Epithelial cell of esophagus (primary cell): ENCODE measurements around the gene PRUNE2.

Experiments used
- DNase-seq: peaks from one replicate; pipeline ENCODE4 v3.0.0; 2010; ENCODE audit warnings: low read depth
- H3K4me3 ChIP-seq: 2 replicates; pipeline ENCODE4 v1.5.1; 2011; ENCODE audit warnings: mild to moderate bottlenecking, low read length, control low read depth
- TF ChIP-seq, protein P1 (sequence below): IDR thresholded peaks from 2 replicates; pipeline ENCODE4 v1.5.1; 2011; ENCODE audit warnings: low read depth, mild to moderate bottlenecking, low read length, control low read depth, inconsistent platforms; ENCODE audit not compliant: insufficient read depth; ENCODE audit errors: missing control alignments

Gene PRUNE2

GRCh38 chr9:76855015-76855414 is 50.9 kb downstream of the PRUNE2 start:
- H3K4me3 ChIP-seq: no peak overlapping the region
- TF ChIP-seq, protein P1, sequence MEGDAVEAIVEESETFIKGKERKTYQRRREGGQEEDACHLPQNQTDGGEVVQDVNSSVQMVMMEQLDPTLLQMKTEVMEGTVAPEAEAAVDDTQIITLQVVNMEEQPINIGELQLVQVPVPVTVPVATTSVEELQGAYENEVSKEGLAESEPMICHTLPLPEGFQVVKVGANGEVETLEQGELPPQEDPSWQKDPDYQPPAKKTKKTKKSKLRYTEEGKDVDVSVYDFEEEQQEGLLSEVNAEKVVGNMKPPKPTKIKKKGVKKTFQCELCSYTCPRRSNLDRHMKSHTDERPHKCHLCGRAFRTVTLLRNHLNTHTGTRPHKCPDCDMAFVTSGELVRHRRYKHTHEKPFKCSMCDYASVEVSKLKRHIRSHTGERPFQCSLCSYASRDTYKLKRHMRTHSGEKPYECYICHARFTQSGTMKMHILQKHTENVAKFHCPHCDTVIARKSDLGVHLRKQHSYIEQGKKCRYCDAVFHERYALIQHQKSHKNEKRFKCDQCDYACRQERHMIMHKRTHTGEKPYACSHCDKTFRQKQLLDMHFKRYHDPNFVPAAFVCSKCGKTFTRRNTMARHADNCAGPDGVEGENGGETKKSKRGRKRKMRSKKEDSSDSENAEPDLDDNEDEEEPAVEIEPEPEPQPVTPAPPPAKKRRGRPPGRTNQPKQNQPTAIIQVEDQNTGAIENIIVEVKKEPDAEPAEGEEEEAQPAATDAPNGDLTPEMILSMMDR: no peak
- no peak for DNase-seq

GRCh38 chr9:76852026-76852425 is 53.9 kb downstream of the PRUNE2 start:
- TF ChIP-seq, protein P1: no peak
- no peak for DNase-seq
- H3K4me3 ChIP-seq: no peak overlapping the region

GRCh38 chr9:76846297-76846696 is 59.6 kb downstream of the PRUNE2 start:
- DNase-seq: no peak
- TF ChIP-seq, protein P1: no peak
- no peak overlapping the region for H3K4me3 ChIP-seq

DNA sequence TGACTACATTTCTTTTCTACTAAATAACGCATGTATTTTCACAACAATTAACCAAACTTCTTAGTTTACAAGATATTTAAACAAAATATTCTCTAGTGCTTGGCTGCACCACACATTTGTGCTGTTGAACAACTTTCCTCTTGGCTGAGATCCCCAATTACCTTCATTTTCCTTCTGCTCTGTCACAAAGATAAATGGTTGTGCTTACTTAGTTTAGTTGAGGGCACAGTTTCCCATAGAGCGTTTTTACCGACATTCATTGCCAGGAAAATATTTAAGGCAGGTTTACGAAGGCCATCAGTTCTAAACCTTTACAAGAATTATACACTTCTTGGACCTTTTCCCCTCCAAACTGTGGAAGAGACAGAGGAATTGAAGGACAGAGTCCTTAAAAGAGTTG is 60.7 kb downstream of the PRUNE2 start:
- DNase-seq: no peak
- H3K4me3 ChIP-seq: no peak overlapping the region
- TF ChIP-seq, protein P1: no peak

GRCh38 chr9:76835571-76836283 is 70.2 kb downstream of the PRUNE2 start:
- H3K4me3 ChIP-seq: no peak overlapping the region
- DNase-seq: peak; percentile 39

GRCh38 chr9:76828447-76828846 is 77.5 kb downstream of the PRUNE2 start:
- no peak overlapping the region for H3K4me3 ChIP-seq
- TF ChIP-seq, protein P1: no peak
- no peak for DNase-seq

More at GRCh38 chr9:76835571-76836283, 70.2 kb downstream of the PRUNE2 start:
- TF ChIP-seq, protein P1: no peak
